Karpas-422 (cell line): ENCODE data around the gene CCL8. TPM values are rescaled to one million over a fixed set of nuclear protein-coding genes. Genes with fewer than 3 reads are reported as not detected.

Experiments used
- DNase-seq: peaks from one replicate; pipeline ENCODE4 v3.0.0-alpha.2; 2015
- H2AFZ ChIP-seq: fragments of 200-600 bp; sonication (generic); 2 replicates; pipeline ENCODE4 v1.6.1; 2014; ENCODE audit warnings: antibody characterized with exemption, low read length, mixed read lengths
- H3K27ac ChIP-seq: fragments of 200-600 bp; sonication (generic); 2 replicates; pipeline ENCODE4 v1.5.1; 2014; ENCODE audit warnings: mild to moderate bottlenecking, low read length, moderate library complexity
- H3K27me3 ChIP-seq: fragments of 200-600 bp; sonication (generic); 2 replicates; pipeline ENCODE4 v1.6.1; 2014; ENCODE audit warnings: low read length, mixed read lengths
- H3K36me3 ChIP-seq: fragments of 200-600 bp; sonication (generic); 2 replicates; pipeline ENCODE4 v1.6.1; 2014; ENCODE audit warnings: low read length, mixed read lengths; ENCODE audit not compliant: insufficient read depth
- H3K4me1 ChIP-seq: fragments of 200-600 bp; sonication (generic); 2 replicates; pipeline ENCODE4 v1.6.1; 2014; ENCODE audit warnings: mild to moderate bottlenecking, low read length, mixed read lengths
- H3K4me2 ChIP-seq: fragments of 200-600 bp; sonication (generic); 2 replicates; pipeline ENCODE4 v1.6.1; 2014; ENCODE audit warnings: low read length, low read depth, mild to moderate bottlenecking; ENCODE audit not compliant: poor library complexity, severe bottlenecking
- H3K4me3 ChIP-seq: fragments of 200-600 bp; sonication (generic); 2 replicates; pipeline ENCODE4 v1.5.1; 2014; ENCODE audit warnings: mild to moderate bottlenecking, antibody characterized with exemption, low read length, mixed read lengths
- H3K79me2 ChIP-seq: fragments of 200-600 bp; sonication (generic); 2 replicates; pipeline ENCODE4 v1.6.1; 2014; ENCODE audit warnings: mild to moderate bottlenecking, low read length, mixed read lengths
- H3K9ac ChIP-seq: fragments of 200-600 bp; sonication (generic); 2 replicates; pipeline ENCODE4 v1.6.0; 2014; ENCODE audit warnings: low read length
- H3K9me2 ChIP-seq: fragments of 200-600 bp; sonication (generic), shearing (Covaris generic); replicated peaks from 2 replicates; pipeline ENCODE4 v1.6.0; 2014; ENCODE audit warnings: mild to moderate bottlenecking, low read length, moderate library complexity; ENCODE audit not compliant: insufficient read depth
- H3K9me3 ChIP-seq: fragments of 300-700, 200-600 bp; sonication (generic); 2 replicates; pipeline ENCODE4 v1.6.1; 2014; ENCODE audit warnings: low read length, mixed read lengths
- H4K20me1 ChIP-seq: fragments of 200-600 bp; sonication (generic); 2 replicates; pipeline ENCODE4 v1.6.1; 2014; ENCODE audit warnings: mild to moderate bottlenecking, antibody characterized with exemption, low read length, low read depth; ENCODE audit not compliant: insufficient read depth
- total RNA-seq: library from RNA; depleted of rRNA; stranded (reverse); fragments of >200 nt; shearing (Covaris generic); gene quantifications from 2 replicates; pipeline ENCODE4 v1.2.3, GENCODE V29; 2014; ENCODE audit warnings: low replicate concordance

The CCL8 gene
- total RNA-seq, 1 experiment from 2014 or later = not detected

DNA sequence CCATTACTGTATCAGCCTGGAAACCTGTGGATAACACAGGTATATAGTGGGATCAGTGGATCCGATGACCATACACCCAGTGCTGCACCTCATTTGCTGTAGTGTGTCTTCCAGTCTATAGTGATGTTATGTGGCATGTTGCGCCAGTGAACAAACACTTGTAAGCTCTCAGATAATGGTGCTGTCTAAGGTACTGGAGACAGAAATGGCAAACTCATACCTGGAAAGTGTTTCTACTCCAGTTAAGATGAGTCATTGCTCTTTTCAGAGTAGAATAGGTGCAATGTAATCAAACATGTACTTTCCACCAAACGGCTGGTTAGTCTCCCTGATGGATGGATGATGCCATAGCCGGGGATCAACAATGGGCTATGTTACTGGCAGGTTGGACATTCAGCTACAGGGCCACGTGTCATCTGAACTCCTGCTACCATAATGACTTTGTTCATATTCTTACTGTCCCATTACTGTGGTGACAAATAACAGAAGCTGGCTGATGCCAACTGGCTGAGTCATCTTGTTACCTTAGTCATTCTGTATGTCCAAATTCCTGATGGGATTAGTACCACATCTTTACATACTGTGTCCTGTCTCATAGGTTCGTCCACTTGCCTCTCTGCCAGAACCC is 27.4 kb upstream of the CCL8 start:
- Histone ChIP-seq H3K9me2 (no peaks in the 10 kb centered on the region), H3K4me1 (no peaks in the 10 kb centered on the region), H3K36me3 (no peaks in the 10 kb centered on the region), H3K4me3 (no peak overlapping the region), H4K20me1 (no peaks in the 10 kb centered on the region), H3K4me2 (no peak overlapping the region), H3K27ac (no peak overlapping the region), H3K9me3 (no peaks in the 10 kb centered on the region), H3K27me3 (no peaks in the 10 kb centered on the region), H3K79me2 (no peaks in the 10 kb centered on the region), H3K9ac (no peak overlapping the region), H2AFZ (no peak overlapping the region)
- no peak for DNase-seq

DNA sequence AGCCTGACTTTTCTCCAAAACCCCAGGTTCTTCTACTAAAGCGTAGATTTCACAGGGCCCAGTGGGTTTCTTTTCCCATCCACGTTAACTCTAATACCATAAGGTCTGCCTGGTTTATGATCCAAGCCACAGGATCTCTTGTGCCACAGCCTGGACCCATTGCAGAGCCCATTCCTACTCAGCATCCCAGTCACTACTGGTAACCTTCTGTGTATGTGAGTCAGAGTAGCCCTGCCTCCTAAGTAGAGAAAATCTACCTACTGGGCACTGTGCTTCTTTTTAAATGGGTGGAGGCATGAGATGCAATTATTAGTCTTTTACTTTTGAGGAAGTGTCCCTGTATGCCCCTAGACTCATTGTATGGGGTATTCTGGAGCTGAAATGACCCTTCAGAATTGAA is 20.2 kb upstream of the CCL8 start:
- no peaks in the 10 kb centered on the region for H3K9me3 ChIP-seq
- no peak overlapping the region for H3K27ac ChIP-seq
- no peak overlapping the region for H3K4me3 ChIP-seq
- H3K79me2 ChIP-seq = no peaks in the 10 kb centered on the region
- no peaks in the 10 kb centered on the region for H3K36me3 ChIP-seq
- no peak overlapping the region for H3K9ac ChIP-seq
- H3K4me1 ChIP-seq = no peaks in the 10 kb centered on the region
- H4K20me1 ChIP-seq = no peaks in the 10 kb centered on the region
- DNase-seq = no peak
- no peaks in the 10 kb centered on the region for H3K9me2 ChIP-seq
- no peaks in the 10 kb centered on the region for H3K27me3 ChIP-seq
- no peak overlapping the region for H3K4me2 ChIP-seq
- no peak overlapping the region for H2AFZ ChIP-seq

DNA sequence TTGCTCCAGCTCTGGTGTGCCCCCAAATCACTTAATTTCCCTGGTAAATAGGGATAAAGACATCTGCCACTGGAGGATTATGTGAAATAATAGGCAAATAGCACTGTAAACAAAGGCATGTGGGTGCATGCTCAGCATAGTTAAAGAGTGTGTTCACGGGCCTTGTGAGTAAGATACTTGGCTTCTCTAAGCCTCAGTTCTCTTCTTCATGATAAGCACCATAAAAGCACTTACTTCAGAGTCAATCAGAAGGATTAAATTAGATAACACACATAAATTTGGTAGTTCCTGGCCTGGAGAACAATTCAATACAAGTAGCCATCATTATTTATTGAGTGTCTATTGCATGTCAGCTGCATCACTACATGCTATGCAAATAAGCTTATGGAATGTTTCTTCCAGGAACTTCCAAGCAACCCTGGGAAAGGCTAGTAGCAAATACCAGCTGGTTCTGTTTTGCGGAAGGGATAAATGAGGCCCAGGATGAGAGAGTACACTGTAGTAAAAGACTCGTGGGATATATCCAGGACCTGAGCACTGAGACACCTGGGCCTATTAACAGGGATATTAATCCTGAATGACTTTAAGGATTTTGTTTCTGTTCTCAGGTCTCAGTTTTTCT is 19.2 kb upstream of the CCL8 start:
- no peaks in the 10 kb centered on the region for H4K20me1 ChIP-seq
- H3K9me3 ChIP-seq = no peaks in the 10 kb centered on the region
- no peaks in the 10 kb centered on the region for H3K27me3 ChIP-seq
- H3K9ac ChIP-seq = no peak overlapping the region
- no peak overlapping the region for H3K4me2 ChIP-seq
- H3K27ac ChIP-seq = no peak overlapping the region
- no peaks in the 10 kb centered on the region for H3K79me2 ChIP-seq
- no peak overlapping the region for H2AFZ ChIP-seq
- H3K4me1 ChIP-seq = no peaks in the 10 kb centered on the region
- no peak for DNase-seq
- H3K4me3 ChIP-seq = no peak overlapping the region
- H3K36me3 ChIP-seq = no peaks in the 10 kb centered on the region
- H3K9me2 ChIP-seq = no peaks in the 10 kb centered on the region

DNA sequence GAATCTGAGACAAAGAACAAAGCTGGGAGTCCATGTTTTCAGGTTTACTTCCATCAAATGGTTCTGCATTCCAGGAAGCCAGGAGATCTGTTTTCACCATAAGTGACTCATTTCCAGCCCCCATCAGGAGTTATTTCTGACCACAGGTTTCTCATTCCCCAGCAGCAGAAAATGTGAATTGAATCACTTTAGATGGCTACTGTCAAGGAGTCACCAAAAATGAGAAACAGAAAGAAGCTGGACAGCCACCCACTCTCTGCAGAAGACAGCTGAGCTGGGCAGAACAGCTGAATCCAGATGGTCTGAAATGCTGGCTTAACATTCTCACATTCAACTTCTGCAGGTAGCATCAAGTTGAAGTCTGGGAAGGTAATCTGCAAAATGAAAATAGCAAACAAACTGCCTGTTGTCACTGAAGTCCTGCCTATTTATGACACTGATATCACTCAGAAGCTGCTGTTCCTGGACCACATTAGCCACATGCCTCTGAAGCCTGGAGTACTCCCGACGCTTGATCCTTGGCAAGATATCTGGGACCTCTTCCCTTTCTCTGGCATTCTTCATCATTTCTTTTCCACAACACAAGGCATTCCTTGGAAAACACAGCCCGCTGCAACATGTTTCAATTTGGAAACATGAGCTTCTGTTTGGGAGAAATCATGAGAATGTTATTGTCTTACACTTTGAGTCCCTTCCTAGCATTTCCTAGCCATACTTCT is 18.4 kb upstream of the CCL8 start:
- H2AFZ ChIP-seq = no peak overlapping the region
- no peaks in the 10 kb centered on the region for H4K20me1 ChIP-seq
- no peaks in the 10 kb centered on the region for H3K79me2 ChIP-seq
- H3K4me2 ChIP-seq = no peak overlapping the region
- H3K9ac ChIP-seq = no peak overlapping the region
- DNase-seq = no peak
- no peaks in the 10 kb centered on the region for H3K36me3 ChIP-seq
- H3K4me1 ChIP-seq = no peaks in the 10 kb centered on the region
- H3K9me2 ChIP-seq = no peaks in the 10 kb centered on the region
- no peaks in the 10 kb centered on the region for H3K9me3 ChIP-seq
- H3K27me3 ChIP-seq = no peaks in the 10 kb centered on the region
- H3K4me3 ChIP-seq = no peak overlapping the region
- no peak overlapping the region for H3K27ac ChIP-seq

DNA sequence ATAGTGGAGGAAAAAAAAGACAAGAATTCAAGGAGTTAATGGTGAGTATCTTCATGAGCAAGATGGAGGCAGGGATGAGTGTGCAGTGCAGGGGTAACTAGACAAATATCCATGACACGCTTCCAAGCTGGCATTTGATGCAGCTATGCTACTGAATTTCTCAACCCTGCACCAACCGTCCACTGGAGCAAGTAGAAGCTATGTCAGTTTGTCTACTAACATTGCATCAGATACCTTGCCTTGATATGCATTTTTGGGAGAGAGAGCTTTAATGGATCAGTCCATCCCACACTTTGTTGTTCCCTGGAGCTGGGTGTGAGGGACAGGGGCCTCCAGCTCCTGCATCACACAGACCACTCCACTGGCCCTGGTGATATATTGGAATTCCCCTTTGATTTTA is 17.2 kb upstream of the CCL8 start:
- H3K9me2 ChIP-seq = no peaks in the 10 kb centered on the region
- no peaks in the 10 kb centered on the region for H3K4me1 ChIP-seq
- no peak for DNase-seq
- no peaks in the 10 kb centered on the region for H4K20me1 ChIP-seq
- no peak overlapping the region for H3K27ac ChIP-seq
- no peaks in the 10 kb centered on the region for H3K27me3 ChIP-seq
- no peaks in the 10 kb centered on the region for H3K9me3 ChIP-seq
- H2AFZ ChIP-seq = no peak overlapping the region
- no peaks in the 10 kb centered on the region for H3K36me3 ChIP-seq
- no peak overlapping the region for H3K9ac ChIP-seq
- no peak overlapping the region for H3K4me3 ChIP-seq
- no peaks in the 10 kb centered on the region for H3K79me2 ChIP-seq
- H3K4me2 ChIP-seq = no peak overlapping the region

DNA sequence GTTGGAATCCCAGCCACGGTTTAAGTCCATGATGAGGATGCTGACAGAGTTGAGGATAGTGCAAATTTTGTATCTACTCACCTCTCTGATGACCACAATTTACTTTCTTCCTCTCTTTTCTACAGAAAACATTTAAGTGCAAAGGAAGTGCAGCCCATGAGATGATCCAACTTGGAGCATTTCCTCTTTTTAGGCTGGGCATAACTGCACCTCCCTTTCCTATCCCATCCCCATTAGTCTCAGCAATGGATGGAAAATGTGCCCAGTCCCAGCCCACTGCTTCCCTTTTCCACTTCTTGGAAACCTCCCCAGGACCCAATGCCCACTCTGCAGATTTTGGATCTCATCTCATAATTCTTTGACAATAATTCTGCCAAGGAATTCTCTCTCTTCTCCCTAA is 16.6 kb upstream of the CCL8 start:
- Histone ChIP-seq H3K27ac (no peak overlapping the region), H3K9me3 (no peaks in the 10 kb centered on the region), H3K4me2 (no peak overlapping the region), H3K9me2 (no peaks in the 10 kb centered on the region), H3K79me2 (no peaks in the 10 kb centered on the region), H2AFZ (no peak overlapping the region), H3K27me3 (no peaks in the 10 kb centered on the region), H4K20me1 (no peaks in the 10 kb centered on the region), H3K9ac (no peak overlapping the region), H3K4me1 (no peaks in the 10 kb centered on the region), H3K36me3 (no peaks in the 10 kb centered on the region), H3K4me3 (no peak overlapping the region)
- DNase-seq = no peak

DNA sequence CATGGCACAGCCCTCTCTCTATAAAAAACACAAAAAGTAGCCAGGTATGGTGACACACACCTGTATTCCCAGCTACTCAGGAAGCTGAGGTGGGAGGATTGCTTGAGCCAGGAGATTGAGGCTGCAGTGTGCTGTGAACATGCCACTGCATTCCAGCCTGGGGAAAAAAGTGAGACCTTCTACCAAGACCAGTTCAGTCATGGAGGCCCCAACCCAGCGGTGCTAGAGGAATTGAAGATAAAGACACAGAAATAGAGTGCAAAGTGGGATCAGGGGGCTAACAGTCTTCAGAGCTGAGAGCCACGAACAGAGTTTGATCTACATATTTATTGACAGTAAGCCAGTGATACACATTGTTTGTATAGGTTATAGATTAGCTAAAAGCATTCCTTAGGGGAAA is 15.6 kb upstream of the CCL8 start:
- no peaks in the 10 kb centered on the region for H4K20me1 ChIP-seq
- no peaks in the 10 kb centered on the region for H3K9me3 ChIP-seq
- H3K27ac ChIP-seq = no peak overlapping the region
- H3K4me1 ChIP-seq = no peaks in the 10 kb centered on the region
- no peaks in the 10 kb centered on the region for H3K27me3 ChIP-seq
- no peak for DNase-seq
- no peaks in the 10 kb centered on the region for H3K36me3 ChIP-seq
- no peak overlapping the region for H3K4me3 ChIP-seq
- no peaks in the 10 kb centered on the region for H3K79me2 ChIP-seq
- no peaks in the 10 kb centered on the region for H3K9me2 ChIP-seq
- H2AFZ ChIP-seq = no peak overlapping the region
- no peak overlapping the region for H3K4me2 ChIP-seq
- H3K9ac ChIP-seq = no peak overlapping the region

DNA sequence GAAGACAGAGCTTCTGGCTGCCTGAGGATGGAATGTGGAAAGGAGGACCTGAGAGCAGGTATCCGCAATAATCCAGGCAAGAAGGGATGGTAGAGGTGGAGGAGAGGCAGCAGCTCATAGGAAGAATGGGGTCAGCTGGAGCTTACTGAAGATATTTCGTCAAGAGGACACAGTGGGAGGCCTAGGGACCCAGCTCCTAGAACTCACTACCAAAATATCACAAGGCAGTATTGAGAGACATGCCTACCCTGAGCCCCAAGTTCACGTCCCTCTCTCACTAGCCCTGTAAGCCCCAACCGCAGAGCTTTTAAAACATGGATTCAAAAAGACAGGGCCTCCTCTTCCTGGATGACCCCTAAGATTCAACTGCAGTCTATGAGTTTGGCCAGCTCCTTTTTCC is 14.2 kb upstream of the CCL8 start:
- DNase-seq = no peak
- no peak overlapping the region for H3K9ac ChIP-seq
- no peaks in the 10 kb centered on the region for H3K9me2 ChIP-seq
- no peak overlapping the region for H3K4me2 ChIP-seq
- H4K20me1 ChIP-seq = no peaks in the 10 kb centered on the region
- no peaks in the 10 kb centered on the region for H3K4me1 ChIP-seq
- no peaks in the 10 kb centered on the region for H3K36me3 ChIP-seq
- H2AFZ ChIP-seq = no peak overlapping the region
- H3K4me3 ChIP-seq = no peak overlapping the region
- no peaks in the 10 kb centered on the region for H3K79me2 ChIP-seq
- no peaks in the 10 kb centered on the region for H3K9me3 ChIP-seq
- no peaks in the 10 kb centered on the region for H3K27me3 ChIP-seq
- H3K27ac ChIP-seq = no peak overlapping the region
